Stimulated activated memory B cell treated with anti-CD40 and anti-IgM and Interleukin-4, amounts not matched to agents 10 μg/mL and 1 μg/mL and 100 μg/mL, for 72 hours (primary cell): ENCODE measurements around the gene NGLY1.

Experiments used
- ATAC-seq: fragments of 150-1000 bp; cut with Tn5 transposase; 2 replicates; pipeline ENCODE4 v1.10.0; 2021
- H3K27ac Mint-ChIP-seq: one replicate; pipeline ENCODE4 v1.8.0; 2022; ENCODE audit warnings: mild to moderate bottlenecking, mixed read lengths
- H3K27me3 Mint-ChIP-seq: one replicate; pipeline ENCODE4 v1.8.0; 2022; ENCODE audit warnings: mixed read lengths
- H3K36me3 Mint-ChIP-seq: one replicate; pipeline ENCODE4 v1.8.0; 2022; ENCODE audit warnings: mixed read lengths
- H3K4me1 Mint-ChIP-seq: one replicate; pipeline ENCODE4 v1.8.0; 2022; ENCODE audit warnings: mixed read lengths
- H3K4me3 Mint-ChIP-seq: one replicate; pipeline ENCODE4 v1.8.0; 2022; ENCODE audit warnings: mild to moderate bottlenecking, moderate library complexity, mixed read lengths
- H3K9me3 Mint-ChIP-seq: one replicate; pipeline ENCODE4 v1.8.0; 2022; ENCODE audit warnings: mixed read lengths

Gene NGLY1

GRCh38 chr3:25782938-25783660 lies at the start of gene NGLY1:
TSS of gene NGLY1 (minus strand) at chr3:25783443. CDS start at chr3:25783390, 53 bp downstream.
- peaks cover 33% of the 10 kb centered on the region for H3K4me1 Mint-ChIP-seq
- H3K4me3 Mint-ChIP-seq, result peak within 1 kb of the TSS; percentile 84
- H3K9me3 Mint-ChIP-seq, result no peaks in the 10 kb centered on the region
- H3K36me3 Mint-ChIP-seq, result peaks cover 3% of the 10 kb centered on the region
- H3K27ac Mint-ChIP-seq, result peak within 1 kb of the TSS; percentile 94
- peak; percentile 91 for ATAC-seq
- H3K27me3 Mint-ChIP-seq, result no peaks in the 10 kb centered on the region

- Mint-ChIP-seq H3K9me3 (peaks cover 7% of the 10 kb centered on the region), H3K4me1 (no peaks in the 10 kb centered on the region), H3K36me3 (no peaks in the 10 kb centered on the region), H3K27me3 (peaks cover 9% of the 10 kb centered on the region), H3K4me3 (no peak overlapping the region), H3K27ac (no peak overlapping the region)
- no peak for ATAC-seq
Measured at GRCh38 chr3:25831578-25831977, 48.3 kb upstream of the NGLY1 start.

- no peak overlapping the region for H3K27ac Mint-ChIP-seq
- H3K27me3 Mint-ChIP-seq, result peaks cover 3% of the 10 kb centered on the region
- H3K9me3 Mint-ChIP-seq, result peaks cover 7% of the 10 kb centered on the region
- no peaks in the 10 kb centered on the region for H3K4me1 Mint-ChIP-seq
- no peak overlapping the region for H3K4me3 Mint-ChIP-seq
- H3K36me3 Mint-ChIP-seq, result no peaks in the 10 kb centered on the region
- no peak for ATAC-seq
Measured at GRCh38 chr3:25830373-25831280, 47.4 kb upstream of the NGLY1 start.

GRCh38 chr3:25826510-25826909 lies 43.3 kb upstream of the NGLY1 start:
- Mint-ChIP-seq H3K4me1 (no peaks in the 10 kb centered on the region), H3K9me3 (peaks cover 7% of the 10 kb centered on the region), H3K27me3 (no peaks in the 10 kb centered on the region), H3K36me3 (no peaks in the 10 kb centered on the region), H3K4me3 (no peak overlapping the region), H3K27ac (no peak overlapping the region)
- ATAC-seq, result no peak

- no peaks in the 10 kb centered on the region for H3K36me3 Mint-ChIP-seq
- no peak overlapping the region for H3K27ac Mint-ChIP-seq
- no peaks in the 10 kb centered on the region for H3K27me3 Mint-ChIP-seq
- ATAC-seq, result no peak
- H3K9me3 Mint-ChIP-seq, result no peaks in the 10 kb centered on the region
- no peak overlapping the region for H3K4me3 Mint-ChIP-seq
- H3K4me1 Mint-ChIP-seq, result no peaks in the 10 kb centered on the region
Measured at GRCh38 chr3:25823314-25823713, 40.1 kb upstream of the NGLY1 start.

GRCh38 chr3:25821746-25822573 lies 38.7 kb upstream of the NGLY1 start:
- no peaks in the 10 kb centered on the region for H3K9me3 Mint-ChIP-seq
- H3K27me3 Mint-ChIP-seq, result no peaks in the 10 kb centered on the region
- ATAC-seq, result no peak
- no peaks in the 10 kb centered on the region for H3K4me1 Mint-ChIP-seq
- H3K4me3 Mint-ChIP-seq, result no peak overlapping the region
- H3K36me3 Mint-ChIP-seq, result no peaks in the 10 kb centered on the region
- H3K27ac Mint-ChIP-seq, result no peak overlapping the region

GRCh38 chr3:25820816-25821486 lies 37.7 kb upstream of the NGLY1 start:
- H3K4me3 Mint-ChIP-seq, result no peak overlapping the region

GRCh38 chr3:25820366-25820765 lies 37.1 kb upstream of the NGLY1 start:
- Mint-ChIP-seq H3K9me3 (no peaks in the 10 kb centered on the region), H3K4me3 (no peak overlapping the region), H3K4me1 (no peaks in the 10 kb centered on the region), H3K36me3 (no peaks in the 10 kb centered on the region), H3K27ac (no peak overlapping the region), H3K27me3 (no peaks in the 10 kb centered on the region)
- ATAC-seq, result no peak

More at GRCh38 chr3:25820816-25821486, 37.7 kb upstream of the NGLY1 start:
- Mint-ChIP-seq H3K27me3 (no peaks in the 10 kb centered on the region), H3K27ac (no peak overlapping the region), H3K36me3 (no peaks in the 10 kb centered on the region), H3K9me3 (no peaks in the 10 kb centered on the region), H3K4me1 (no peaks in the 10 kb centered on the region)
- no peak for ATAC-seq

- Mint-ChIP-seq H3K9me3 (no peaks in the 10 kb centered on the region), H3K27me3 (no peaks in the 10 kb centered on the region), H3K36me3 (no peaks in the 10 kb centered on the region), H3K27ac (no peak overlapping the region), H3K4me1 (no peaks in the 10 kb centered on the region), H3K4me3 (no peak overlapping the region)
- ATAC-seq, result peak; percentile 39
Measured at GRCh38 chr3:25818335-25818734, 35.1 kb upstream of the NGLY1 start.

- ATAC-seq, result no peak
- Mint-ChIP-seq H3K4me3 (no peak overlapping the region), H3K27ac (no peak overlapping the region)
Measured at GRCh38 chr3:25817638-25818037, 34.4 kb upstream of the NGLY1 start.

GRCh38 chr3:25817107-25817506 lies 33.9 kb upstream of the NGLY1 start:
- Mint-ChIP-seq H3K27me3 (no peaks in the 10 kb centered on the region), H3K4me3 (no peak overlapping the region), H3K36me3 (no peaks in the 10 kb centered on the region), H3K9me3 (no peaks in the 10 kb centered on the region), H3K27ac (no peak overlapping the region), H3K4me1 (no peaks in the 10 kb centered on the region)
- no peak for ATAC-seq

More at GRCh38 chr3:25817638-25818037, 34.4 kb upstream of the NGLY1 start:
- H3K36me3 Mint-ChIP-seq, result no peaks in the 10 kb centered on the region
- no peaks in the 10 kb centered on the region for H3K4me1 Mint-ChIP-seq
- H3K9me3 Mint-ChIP-seq, result no peaks in the 10 kb centered on the region
- H3K27me3 Mint-ChIP-seq, result no peaks in the 10 kb centered on the region

- no peaks in the 10 kb centered on the region for H3K4me1 Mint-ChIP-seq
- no peaks in the 10 kb centered on the region for H3K9me3 Mint-ChIP-seq
- no peak overlapping the region for H3K27ac Mint-ChIP-seq
- ATAC-seq, result no peak
- no peaks in the 10 kb centered on the region for H3K36me3 Mint-ChIP-seq
- H3K27me3 Mint-ChIP-seq, result no peaks in the 10 kb centered on the region
- H3K4me3 Mint-ChIP-seq, result no peak overlapping the region
Measured at GRCh38 chr3:25812644-25813043, 29.4 kb upstream of the NGLY1 start.

GRCh38 chr3:25804676-25805075 lies 21.4 kb upstream of the NGLY1 start:
- Mint-ChIP-seq H3K4me1 (no peaks in the 10 kb centered on the region), H3K9me3 (no peaks in the 10 kb centered on the region), H3K27me3 (peaks cover 19% of the 10 kb centered on the region), H3K36me3 (no peaks in the 10 kb centered on the region), H3K27ac (no peak overlapping the region), H3K4me3 (no peak overlapping the region)
- ATAC-seq, result no peak

GRCh38 chr3:25803833-25804232 lies 20.6 kb upstream of the NGLY1 start:
- ATAC-seq, result no peak
- Mint-ChIP-seq H3K9me3 (no peaks in the 10 kb centered on the region), H3K4me3 (no peak overlapping the region), H3K36me3 (no peaks in the 10 kb centered on the region), H3K27me3 (peaks cover 19% of the 10 kb centered on the region), H3K27ac (no peak overlapping the region), H3K4me1 (no peaks in the 10 kb centered on the region)

GRCh38 chr3:25801786-25802185 lies 18.5 kb upstream of the NGLY1 start:
- ATAC-seq, result no peak
- Mint-ChIP-seq H3K27ac (no peak overlapping the region), H3K4me3 (no peak overlapping the region), H3K9me3 (no peaks in the 10 kb centered on the region), H3K36me3 (no peaks in the 10 kb centered on the region), H3K27me3 (peaks cover 16% of the 10 kb centered on the region), H3K4me1 (no peaks in the 10 kb centered on the region)
